Mesendoderm (in vitro differentiated cells): ENCODE results near the gene FBF1.
A peak's percentile ranks its signal among the peaks of the same experiment; 100 is the strongest.

Experiments used
- DNase-seq: peaks from one replicate; pipeline ENCODE4 v3.0.0; 2013
- H2AK5ac ChIP-seq: 2 replicates; pipeline ENCODE4 v1.6.1; 2013; ENCODE audit warnings: low read length, inconsistent platforms
- H2BK120ac ChIP-seq: 2 replicates; pipeline ENCODE4 v1.6.1; 2013; ENCODE audit warnings: low read depth, mild to moderate bottlenecking, low read length, moderate library complexity, mixed read lengths
- H2BK15ac ChIP-seq: replicated peaks from 2 replicates; pipeline ENCODE4 v1.6.1; 2013; ENCODE audit warnings: low read depth, mild to moderate bottlenecking, moderate library complexity
- H2BK5ac ChIP-seq: 2 replicates; pipeline ENCODE4 v1.6.1; 2013; ENCODE audit warnings: low read length, inconsistent platforms
- H3K18ac ChIP-seq: 2 replicates; pipeline ENCODE4 v1.6.1; 2013; ENCODE audit warnings: mild to moderate bottlenecking, low read length, mixed read lengths
- H3K23ac ChIP-seq: one replicate; pipeline ENCODE4 v1.6.1; 2013; ENCODE audit warnings: low read length
- H3K27ac ChIP-seq: 2 replicates; pipeline ENCODE4 v1.5.1; 2013; ENCODE audit warnings: low read depth, mild to moderate bottlenecking, inconsistent platforms, low read length, moderate library complexity
- H3K27me3 ChIP-seq: 2 replicates; pipeline ENCODE4 v1.6.1; 2013; ENCODE audit warnings: low read length, control low read depth, mild to moderate bottlenecking, inconsistent platforms; ENCODE audit not compliant: insufficient read depth, poor library complexity
- H3K36me3 ChIP-seq: 2 replicates; pipeline ENCODE4 v1.6.1; 2013; ENCODE audit warnings: low read length, inconsistent platforms; ENCODE audit not compliant: control insufficient read depth, insufficient read depth
- H3K4ac ChIP-seq: one replicate; pipeline ENCODE4 v1.6.1; 2013; ENCODE audit warnings: low read depth, mild to moderate bottlenecking, low read length, moderate library complexity
- H3K4me1 ChIP-seq: 2 replicates; pipeline ENCODE4 v1.6.1; 2013; ENCODE audit warnings: low read depth, low read length, inconsistent platforms; ENCODE audit not compliant: control insufficient read depth
- H3K4me2 ChIP-seq: 2 replicates; pipeline ENCODE4 v1.6.1; 2013; ENCODE audit warnings: low read length
- H3K4me3 ChIP-seq: 2 replicates; pipeline ENCODE4 v1.5.1; 2013; ENCODE audit warnings: mild to moderate bottlenecking, low read length
- H3K56ac ChIP-seq: one replicate; pipeline ENCODE4 v1.6.1; 2013; ENCODE audit warnings: low read length
- H3K79me1 ChIP-seq: 2 replicates; pipeline ENCODE4 v1.6.1; 2013; ENCODE audit warnings: low read length, inconsistent platforms
- H3K79me2 ChIP-seq: 2 replicates; pipeline ENCODE4 v1.6.1; 2013; ENCODE audit warnings: mild to moderate bottlenecking, low read length; ENCODE audit not compliant: control insufficient read depth, insufficient read depth
- H3K9ac ChIP-seq: 2 replicates; pipeline ENCODE4 v1.6.1; 2013; ENCODE audit warnings: low read length, inconsistent platforms
- H4K5ac ChIP-seq: one replicate; pipeline ENCODE4 v1.6.1; 2013; ENCODE audit warnings: low read length
- H4K8ac ChIP-seq: one replicate; pipeline ENCODE4 v1.6.1; 2013; ENCODE audit warnings: low read depth, mild to moderate bottlenecking, control low read depth, low read length, moderate library complexity
- WGBS: extraction: QIAGEN DNeasy Blood & Tissue Kit; methylation state at CpG from one replicate; pipeline ENCODE4 v1.1.7; 2013; ENCODE audit warnings: low lambda C conversion rate, missing lambda C conversion rate; ENCODE audit not compliant: insufficient coverage; ENCODE audit errors: extremely low coverage; 5-methylcytosine and 5-hydroxymethylcytosine counted together

The FBF1 gene

DNA sequence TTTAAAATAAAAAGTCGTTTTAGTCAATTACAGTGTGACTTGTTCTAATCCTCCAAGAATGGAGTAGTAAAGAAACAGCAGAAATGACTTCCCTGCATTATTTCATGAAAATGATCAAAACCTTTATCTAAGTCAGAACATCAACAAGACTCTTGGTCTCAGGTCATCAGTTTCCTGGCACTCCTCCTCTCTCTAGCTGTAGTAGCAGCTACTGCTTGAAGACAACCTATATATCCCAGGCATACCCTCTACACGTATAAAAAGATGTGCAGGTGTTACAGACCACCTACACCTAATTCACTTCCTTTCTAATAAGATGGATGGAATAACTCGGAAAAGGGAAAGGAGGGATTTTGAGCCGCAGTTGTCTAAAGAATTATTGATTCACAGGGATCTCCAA is 1.6 kb upstream of the FBF1 start:
- Histone ChIP-seq H3K79me1 (no peaks in the 10 kb centered on the region), H3K23ac (no peak overlapping the region), H3K27ac (no peak overlapping the region), H4K5ac (no peak overlapping the region), H3K9ac (no peak overlapping the region), H3K18ac (no peak overlapping the region), H2BK15ac (no peak overlapping the region), H2BK5ac (no peak overlapping the region), H3K4me3 (no peak overlapping the region), H3K36me3 (peaks cover 3% of the 10 kb centered on the region), H3K27me3 (no peaks in the 10 kb centered on the region), H4K8ac (no peak overlapping the region), H3K4me2 (no peak overlapping the region), H3K79me2 (no peaks in the 10 kb centered on the region), H3K4me1 (peaks cover 5% of the 10 kb centered on the region), H2AK5ac (no peak overlapping the region), H3K56ac (no peak overlapping the region), H2BK120ac (no peak overlapping the region), H3K4ac (no peak overlapping the region)
- no CpG with 5 or more reads among the region's 4 CpGs for WGBS
- no peak for DNase-seq

DNA sequence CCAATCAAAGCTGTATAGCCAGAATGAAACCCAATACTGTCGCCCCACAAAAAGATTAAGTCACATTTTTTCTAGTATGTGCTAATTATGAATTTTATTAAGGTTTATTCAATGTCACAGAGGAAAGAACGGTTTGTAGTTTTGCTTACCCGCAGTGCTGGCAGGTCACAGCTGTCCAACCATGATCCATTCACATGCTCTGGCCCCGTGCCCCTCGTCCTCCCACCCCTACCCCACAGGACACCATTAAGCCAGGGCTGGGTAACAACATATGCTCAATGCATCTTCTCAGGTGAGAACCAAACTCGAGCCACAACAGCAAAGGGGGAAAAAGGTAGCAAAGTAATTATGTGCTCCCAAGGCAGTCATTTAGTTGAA is 589 bp upstream of the FBF1 start:
- no peaks in the 10 kb centered on the region for H3K79me2 ChIP-seq
- H2BK15ac ChIP-seq: no peak overlapping the region
- H3K56ac ChIP-seq: peak overlapping the region; percentile 8
- WGBS: no CpG with 5 or more reads among the region's 6 CpGs
- no peak overlapping the region for H3K4me3 ChIP-seq
- H3K27me3 ChIP-seq: no peaks in the 10 kb centered on the region
- peak overlapping the region; percentile 1 for H3K4me2 ChIP-seq
- no peak overlapping the region for H2BK120ac ChIP-seq
- no peak overlapping the region for H3K4ac ChIP-seq
- peak overlapping the region; percentile 14 for H3K9ac ChIP-seq
- no peak overlapping the region for H3K18ac ChIP-seq
- no peak overlapping the region for H3K23ac ChIP-seq
- no peak for DNase-seq
- no peak overlapping the region for H4K5ac ChIP-seq
- H3K79me1 ChIP-seq: no peaks in the 10 kb centered on the region
- no peak overlapping the region for H4K8ac ChIP-seq
- H2AK5ac ChIP-seq: no peak overlapping the region
- H3K4me1 ChIP-seq: peaks cover 5% of the 10 kb centered on the region
- peaks cover 1% of the 10 kb centered on the region for H3K36me3 ChIP-seq
- no peak overlapping the region for H3K27ac ChIP-seq
- no peak overlapping the region for H2BK5ac ChIP-seq

DNA sequence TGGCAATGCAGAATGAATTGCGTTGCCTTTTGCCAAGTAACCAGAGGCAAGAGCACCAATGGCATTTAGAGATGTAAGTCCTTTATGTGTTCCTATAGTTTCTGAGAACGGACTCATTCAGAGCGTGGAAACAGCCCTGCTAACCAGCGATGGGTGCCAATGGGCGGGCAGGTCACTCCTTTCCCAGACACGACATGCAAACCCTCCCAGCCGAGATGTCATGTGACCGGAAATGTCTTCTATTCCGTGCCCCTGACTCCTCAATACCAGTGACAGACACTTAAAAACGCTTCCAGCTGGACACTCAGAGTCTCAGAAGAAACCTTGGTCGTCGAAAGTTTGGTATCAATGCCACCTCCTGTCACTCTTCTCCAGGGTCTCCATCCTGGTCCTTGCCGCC is 3.2 kb downstream of the FBF1 start:
- Histone ChIP-seq H3K27me3 (no peaks in the 10 kb centered on the region), H2AK5ac (no peak overlapping the region), H4K5ac (no peak overlapping the region), H2BK15ac (no peak overlapping the region), H3K4me3 (no peak overlapping the region), H3K36me3 (no peaks in the 10 kb centered on the region), H3K4me1 (peaks cover 5% of the 10 kb centered on the region), H3K23ac (no peak overlapping the region), H3K79me2 (no peaks in the 10 kb centered on the region), H3K4me2 (no peak overlapping the region), H3K56ac (no peak overlapping the region), H3K18ac (no peak overlapping the region), H3K4ac (no peak overlapping the region), H3K9ac (no peak overlapping the region), H2BK5ac (no peak overlapping the region), H2BK120ac (no peak overlapping the region), H3K79me1 (no peaks in the 10 kb centered on the region), H4K8ac (no peak overlapping the region), H3K27ac (no peak overlapping the region)
- no peak for DNase-seq
- WGBS: no CpG with 5 or more reads among the region's 13 CpGs

DNA sequence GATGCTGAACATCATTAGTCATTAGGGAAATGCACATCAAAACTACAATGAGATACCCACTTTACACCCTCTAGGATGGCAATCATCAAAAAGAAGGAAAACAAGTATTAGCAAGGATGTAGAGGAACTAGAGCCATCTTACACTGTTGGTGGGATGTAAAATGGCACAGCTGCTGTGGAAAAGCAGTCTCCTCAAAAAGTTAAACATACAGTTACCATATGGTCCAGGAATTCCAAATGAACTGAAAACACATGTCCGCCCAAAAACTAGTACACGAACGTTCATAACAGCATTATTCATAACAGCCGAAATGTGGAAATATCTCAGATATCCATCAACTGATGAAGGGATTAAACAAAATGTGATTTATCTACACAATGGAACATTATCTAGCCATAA is 7.0 kb downstream of the FBF1 start:
- H2AK5ac ChIP-seq: no peak overlapping the region
- no peak overlapping the region for H3K4me3 ChIP-seq
- no peaks in the 10 kb centered on the region for H3K4me1 ChIP-seq
- no CpG with 5 or more reads among the region's 4 CpGs for WGBS
- H2BK120ac ChIP-seq: no peak overlapping the region
- no peak overlapping the region for H3K9ac ChIP-seq
- H3K79me1 ChIP-seq: no peaks in the 10 kb centered on the region
- H3K23ac ChIP-seq: no peak overlapping the region
- H3K79me2 ChIP-seq: no peaks in the 10 kb centered on the region
- no peak overlapping the region for H2BK15ac ChIP-seq
- no peak for DNase-seq
- H3K36me3 ChIP-seq: no peaks in the 10 kb centered on the region
- H4K8ac ChIP-seq: no peak overlapping the region
- H4K5ac ChIP-seq: no peak overlapping the region
- H3K4ac ChIP-seq: no peak overlapping the region
- H2BK5ac ChIP-seq: no peak overlapping the region
- H3K18ac ChIP-seq: no peak overlapping the region
- H3K27me3 ChIP-seq: no peaks in the 10 kb centered on the region
- H3K27ac ChIP-seq: no peak overlapping the region
- H3K56ac ChIP-seq: no peak overlapping the region
- H3K4me2 ChIP-seq: no peak overlapping the region

DNA sequence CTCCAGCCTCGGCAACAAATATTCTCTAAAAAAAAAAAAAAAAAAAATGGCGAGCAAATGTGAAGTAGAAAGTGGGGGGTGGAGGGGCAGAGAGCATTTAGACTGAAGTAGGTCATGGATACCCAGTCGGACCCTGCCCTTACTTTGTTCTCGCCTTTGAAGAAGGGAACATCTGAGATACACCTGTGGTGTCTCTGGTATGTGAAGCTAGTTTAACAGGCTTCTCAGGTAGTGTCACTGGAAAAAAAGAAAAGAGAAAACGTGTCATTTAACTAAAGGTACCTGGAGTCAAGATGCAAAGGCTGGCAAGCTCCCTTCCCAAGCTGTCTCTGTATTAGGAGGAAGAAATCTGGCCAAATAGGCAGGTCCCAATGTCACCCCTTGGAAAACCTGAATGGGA is 8.0 kb downstream of the FBF1 start:
- Histone ChIP-seq H3K4me1 (no peaks in the 10 kb centered on the region), H2BK120ac (no peak overlapping the region), H3K23ac (no peak overlapping the region), H3K4ac (no peak overlapping the region), H3K4me2 (no peak overlapping the region), H3K27ac (no peak overlapping the region), H4K5ac (no peak overlapping the region), H3K79me2 (no peaks in the 10 kb centered on the region), H3K4me3 (no peak overlapping the region), H3K56ac (no peak overlapping the region), H3K9ac (no peak overlapping the region), H3K18ac (no peak overlapping the region), H3K79me1 (no peaks in the 10 kb centered on the region), H2AK5ac (no peak overlapping the region), H3K36me3 (no peaks in the 10 kb centered on the region), H3K27me3 (no peaks in the 10 kb centered on the region), H4K8ac (no peak overlapping the region), H2BK15ac (no peak overlapping the region), H2BK5ac (no peak overlapping the region)
- no CpG with 5 or more reads among the region's 5 CpGs for WGBS
- no peak for DNase-seq

DNA sequence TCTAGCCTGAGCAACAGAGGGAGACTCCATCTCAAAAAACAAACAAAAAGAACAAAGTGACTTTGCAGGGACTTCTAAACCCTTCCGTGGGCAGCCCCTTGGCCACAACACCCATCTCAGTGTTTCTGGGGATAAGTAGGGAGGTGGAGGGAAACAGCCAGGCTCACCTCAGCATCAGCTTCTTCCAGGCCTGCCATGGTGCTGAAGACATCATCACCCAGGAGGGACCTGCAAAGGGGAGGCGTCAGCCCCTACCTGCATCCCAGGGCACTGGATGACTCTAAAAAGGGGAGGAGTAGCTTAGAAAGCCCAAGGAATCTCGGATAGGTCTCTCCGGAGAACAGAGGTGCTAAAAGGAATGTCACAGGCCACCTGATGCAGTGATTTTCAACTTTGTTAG is 9.8 kb downstream of the FBF1 start:
- Histone ChIP-seq H3K4me2 (no peak overlapping the region), H4K8ac (no peak overlapping the region), H3K27ac (no peak overlapping the region), H3K27me3 (no peaks in the 10 kb centered on the region), H2AK5ac (no peak overlapping the region), H3K79me2 (no peaks in the 10 kb centered on the region), H3K79me1 (no peaks in the 10 kb centered on the region), H3K18ac (no peak overlapping the region), H3K4ac (no peak overlapping the region), H3K4me1 (no peaks in the 10 kb centered on the region), H2BK5ac (no peak overlapping the region), H2BK15ac (no peak overlapping the region), H2BK120ac (no peak overlapping the region), H3K9ac (no peak overlapping the region), H3K4me3 (no peak overlapping the region), H3K56ac (no peak overlapping the region), H3K36me3 (no peaks in the 10 kb centered on the region), H3K23ac (no peak overlapping the region), H4K5ac (no peak overlapping the region)
- WGBS: no CpG with 5 or more reads among the region's 4 CpGs
- peak; percentile 36 for DNase-seq
